ENCODE measurements around the gene ANO10. TPM values are rescaled to one million over a fixed set of nuclear protein-coding genes. Genes with fewer than 3 reads are reported as not detected.

ANO10 gene
- total RNA-seq, 1 donor from 2014 or later, result 32.8 TPM

- Mint-ChIP-seq H3K27me3 (ENCODE audit: unreplicated experiment) (no peaks in the 10 kb centered on the region), H3K9me3 (ENCODE audit: unreplicated experiment) (peaks cover 6% of the 10 kb centered on the region), H3K36me3 (ENCODE audit: unreplicated experiment) (peaks cover 4% of the 10 kb centered on the region), H3K4me1 (ENCODE audit: unreplicated experiment) (peaks cover 42% of the 10 kb centered on the region), H3K27ac (ENCODE audit: unreplicated experiment) (no peak overlapping the region), H3K4me3 (ENCODE audit: unreplicated experiment) (no peak overlapping the region)
- TF ChIP-seq, protein P1, sequence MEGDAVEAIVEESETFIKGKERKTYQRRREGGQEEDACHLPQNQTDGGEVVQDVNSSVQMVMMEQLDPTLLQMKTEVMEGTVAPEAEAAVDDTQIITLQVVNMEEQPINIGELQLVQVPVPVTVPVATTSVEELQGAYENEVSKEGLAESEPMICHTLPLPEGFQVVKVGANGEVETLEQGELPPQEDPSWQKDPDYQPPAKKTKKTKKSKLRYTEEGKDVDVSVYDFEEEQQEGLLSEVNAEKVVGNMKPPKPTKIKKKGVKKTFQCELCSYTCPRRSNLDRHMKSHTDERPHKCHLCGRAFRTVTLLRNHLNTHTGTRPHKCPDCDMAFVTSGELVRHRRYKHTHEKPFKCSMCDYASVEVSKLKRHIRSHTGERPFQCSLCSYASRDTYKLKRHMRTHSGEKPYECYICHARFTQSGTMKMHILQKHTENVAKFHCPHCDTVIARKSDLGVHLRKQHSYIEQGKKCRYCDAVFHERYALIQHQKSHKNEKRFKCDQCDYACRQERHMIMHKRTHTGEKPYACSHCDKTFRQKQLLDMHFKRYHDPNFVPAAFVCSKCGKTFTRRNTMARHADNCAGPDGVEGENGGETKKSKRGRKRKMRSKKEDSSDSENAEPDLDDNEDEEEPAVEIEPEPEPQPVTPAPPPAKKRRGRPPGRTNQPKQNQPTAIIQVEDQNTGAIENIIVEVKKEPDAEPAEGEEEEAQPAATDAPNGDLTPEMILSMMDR (IDR thresholded peaks at IDR 0.05), result no peak
- DNase-seq (ENCODE audit: extremely low spot score, unreplicated experiment), result no peak
Measured at GRCh38 chr3:43391621-43392020, 230.2 kb downstream of the ANO10 start.

GRCh38 chr3:43390255-43390588 lies 231.6 kb downstream of the ANO10 start:
- peaks cover 37% of the 10 kb centered on the region for H3K4me1 Mint-ChIP-seq (ENCODE audit: unreplicated experiment)
- TF ChIP-seq, protein P1 (IDR thresholded peaks at IDR 0.05), result no peak
- no peak overlapping the region for H3K27ac Mint-ChIP-seq (ENCODE audit: unreplicated experiment)
- no peaks in the 10 kb centered on the region for H3K27me3 Mint-ChIP-seq (ENCODE audit: unreplicated experiment)
- peaks cover 4% of the 10 kb centered on the region for H3K36me3 Mint-ChIP-seq (ENCODE audit: unreplicated experiment)
- no peak overlapping the region for H3K4me3 Mint-ChIP-seq (ENCODE audit: unreplicated experiment)
- H3K9me3 Mint-ChIP-seq (ENCODE audit: unreplicated experiment), result peaks cover 9% of the 10 kb centered on the region
- no peak for DNase-seq (ENCODE audit: extremely low spot score, unreplicated experiment)

DNA sequence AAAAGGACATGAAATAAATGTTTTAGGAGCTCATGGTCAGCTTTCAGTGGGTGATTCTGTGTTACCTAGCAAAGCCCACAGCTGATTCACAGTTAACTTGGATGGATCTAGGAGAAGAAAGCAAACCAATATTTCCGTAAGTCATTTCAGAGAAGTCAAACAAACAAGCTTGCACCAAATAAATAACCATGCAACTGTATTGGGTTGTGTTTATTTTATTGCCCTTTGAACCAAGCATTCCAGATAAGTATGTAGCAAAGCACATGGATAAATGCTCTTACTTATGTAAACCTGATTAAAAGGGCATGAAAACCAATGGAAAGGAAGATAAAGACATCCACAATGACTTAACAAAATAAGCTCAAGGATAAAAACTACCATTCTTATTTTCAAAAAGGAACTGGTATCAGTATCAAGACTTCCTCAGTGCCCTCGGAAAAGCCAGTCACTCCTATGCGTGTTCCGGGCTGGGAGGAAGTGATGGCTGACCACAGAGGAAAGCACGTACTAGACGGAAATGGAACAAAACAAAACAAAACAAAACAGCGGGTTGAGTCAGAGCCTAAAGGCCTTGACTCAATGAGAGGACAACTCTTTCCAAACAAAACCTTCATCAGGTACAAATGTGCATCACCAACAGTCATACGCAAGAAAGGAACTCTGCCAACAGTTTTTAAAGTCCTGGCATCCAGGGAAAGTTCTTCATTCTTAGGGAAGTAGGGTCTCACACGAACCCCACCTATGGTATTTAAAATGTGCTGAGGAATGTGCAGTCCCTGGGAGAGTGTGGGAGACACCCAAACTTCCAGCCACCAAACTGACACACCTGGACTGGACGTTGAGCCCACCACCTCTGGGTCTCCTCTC lies 232.2 kb downstream of the ANO10 start:
- H3K4me3 Mint-ChIP-seq (ENCODE audit: unreplicated experiment), result no peak overlapping the region
- no peaks in the 10 kb centered on the region for H3K27me3 Mint-ChIP-seq (ENCODE audit: unreplicated experiment)
- H3K36me3 Mint-ChIP-seq (ENCODE audit: unreplicated experiment), result peaks cover 6% of the 10 kb centered on the region
- H3K4me1 Mint-ChIP-seq (ENCODE audit: unreplicated experiment), result peaks cover 33% of the 10 kb centered on the region
- H3K9me3 Mint-ChIP-seq (ENCODE audit: unreplicated experiment), result peaks cover 15% of the 10 kb centered on the region
- H3K27ac Mint-ChIP-seq (ENCODE audit: unreplicated experiment), result no peak overlapping the region
- TF ChIP-seq, protein P1 (IDR thresholded peaks at IDR 0.05), result no peak
- no peak for DNase-seq (ENCODE audit: extremely low spot score, unreplicated experiment)

DNA sequence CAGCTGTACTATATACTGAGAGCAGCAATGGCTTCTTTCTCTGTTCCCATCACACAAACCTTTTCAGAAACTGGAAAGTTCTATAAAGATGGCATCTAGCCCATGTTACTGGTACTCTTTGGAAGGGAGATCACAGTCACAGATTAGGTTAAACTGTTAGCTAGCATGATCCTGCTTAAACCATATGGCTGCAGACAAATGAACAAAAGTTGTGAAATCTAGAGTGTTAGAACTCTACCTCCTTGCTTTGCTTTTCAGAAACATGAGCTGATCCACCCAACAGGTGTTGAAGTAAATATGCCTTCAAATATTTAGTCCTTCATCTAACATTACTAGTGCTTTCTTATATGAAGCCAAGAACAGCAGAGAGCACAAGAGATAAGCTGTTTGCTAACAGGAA lies 232.9 kb downstream of the ANO10 start:
- TF ChIP-seq, protein P1 (IDR thresholded peaks at IDR 0.05), result no peak
- Mint-ChIP-seq H3K27ac (ENCODE audit: unreplicated experiment) (no peak overlapping the region), H3K9me3 (ENCODE audit: unreplicated experiment) (peaks cover 22% of the 10 kb centered on the region), H3K4me3 (ENCODE audit: unreplicated experiment) (no peak overlapping the region), H3K36me3 (ENCODE audit: unreplicated experiment) (peaks cover 7% of the 10 kb centered on the region), H3K4me1 (ENCODE audit: unreplicated experiment) (peaks cover 25% of the 10 kb centered on the region), H3K27me3 (ENCODE audit: unreplicated experiment) (no peaks in the 10 kb centered on the region)
- DNase-seq (ENCODE audit: extremely low spot score, unreplicated experiment), result no peak

DNA sequence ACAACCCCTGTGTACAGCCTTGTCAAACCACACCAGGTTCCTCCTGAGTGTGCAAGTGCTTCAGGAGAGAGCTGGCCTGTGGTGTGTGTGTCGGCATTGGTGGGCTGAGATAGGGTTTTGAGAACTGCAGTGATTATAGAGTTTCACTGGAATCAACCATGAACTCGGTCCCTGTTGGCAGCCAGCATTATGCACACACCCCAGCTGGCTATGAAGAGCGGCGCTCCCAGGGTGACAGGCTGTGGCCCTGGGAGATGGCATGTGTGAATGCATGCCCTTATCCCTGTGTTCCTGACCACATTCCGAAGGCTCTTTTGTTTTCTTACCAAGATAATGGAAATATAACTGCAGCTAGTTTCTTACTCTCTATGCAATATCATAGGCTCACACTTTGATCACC lies 233.6 kb downstream of the ANO10 start:
- peaks cover 17% of the 10 kb centered on the region for H3K9me3 Mint-ChIP-seq (ENCODE audit: unreplicated experiment)
- H3K27me3 Mint-ChIP-seq (ENCODE audit: unreplicated experiment), result no peaks in the 10 kb centered on the region
- H3K36me3 Mint-ChIP-seq (ENCODE audit: unreplicated experiment), result peaks cover 3% of the 10 kb centered on the region
- H3K4me3 Mint-ChIP-seq (ENCODE audit: unreplicated experiment), result no peak overlapping the region
- TF ChIP-seq, protein P1 (IDR thresholded peaks at IDR 0.05), result no peak
- H3K27ac Mint-ChIP-seq (ENCODE audit: unreplicated experiment), result no peak overlapping the region
- H3K4me1 Mint-ChIP-seq (ENCODE audit: unreplicated experiment), result peaks cover 18% of the 10 kb centered on the region
- DNase-seq (ENCODE audit: extremely low spot score, unreplicated experiment), result no peak
